ENCODE data around the gene PDILT.

PDILT gene

GRCh38 chr16:20401475-20402016 is 3.0 kb downstream of the PDILT start:
- no peak for DNase-seq (ENCODE audit: low read depth in 2 of 2)

GRCh38 chr16:20401066-20401465 is 3.5 kb downstream of the PDILT start:
- DNase-seq (ENCODE audit: low read depth in 2 of 2), result no peak

GRCh38 chr16:20399185-20399584 is 5.4 kb downstream of the PDILT start:
- no peak for DNase-seq (ENCODE audit: low read depth in 2 of 2)

- DNase-seq (ENCODE audit: low read depth in 2 of 2), result no peak
Measured at GRCh38 chr16:20398603-20399002, 5.9 kb downstream of the PDILT start.

- DNase-seq (ENCODE audit: low read depth in 2 of 2), result no peak
Measured at GRCh38 chr16:20397468-20398074, 7.0 kb downstream of the PDILT start.

GRCh38 chr16:20396846-20397467 is 7.6 kb downstream of the PDILT start:
- DNase-seq (ENCODE audit: low read depth in 2 of 2), result no peak

- no peak for DNase-seq (ENCODE audit: low read depth in 2 of 2)
Measured at GRCh38 chr16:20395946-20396345, 8.6 kb downstream of the PDILT start.

- DNase-seq (ENCODE audit: low read depth in 2 of 2), result no peak
Measured at GRCh38 chr16:20393801-20394577, 10.5 kb downstream of the PDILT start.

- DNase-seq (ENCODE audit: low read depth in 2 of 2), result no peak
Measured at GRCh38 chr16:20391045-20391444, 13.5 kb downstream of the PDILT start.

- DNase-seq (ENCODE audit: low read depth in 2 of 2), result no peak
Measured at GRCh38 chr16:20388854-20389253, 15.7 kb downstream of the PDILT start.

- DNase-seq (ENCODE audit: low read depth in 2 of 2), result no peak
Measured at GRCh38 chr16:20387978-20388377, 16.6 kb downstream of the PDILT start.

- peak in 1 of 2 donors; percentile 24 for DNase-seq (ENCODE audit: low read depth in 2 of 2)
Measured at GRCh38 chr16:20385844-20386832, 18.4 kb downstream of the PDILT start.

GRCh38 chr16:20383106-20384029 is 21.2 kb downstream of the PDILT start:
- peak in 1 of 2 donors; percentile 11 for DNase-seq (ENCODE audit: low read depth in 2 of 2)

- DNase-seq (ENCODE audit: low read depth in 2 of 2), result no peak
Measured at GRCh38 chr16:20382202-20382948, 22.2 kb downstream of the PDILT start.

GRCh38 chr16:20380782-20381181 is 23.8 kb downstream of the PDILT start:
- no peak for DNase-seq (ENCODE audit: low read depth in 2 of 2)

GRCh38 chr16:20377181-20377580 is 27.4 kb downstream of the PDILT start:
- no peak for DNase-seq (ENCODE audit: low read depth in 2 of 2)

- no peak for DNase-seq (ENCODE audit: low read depth in 2 of 2)
Measured at GRCh38 chr16:20372701-20373100, 31.8 kb downstream of the PDILT start.

GRCh38 chr16:20369452-20370054 is 35.0 kb downstream of the PDILT start:
- DNase-seq (ENCODE audit: low read depth in 2 of 2), result no peak

- DNase-seq (ENCODE audit: low read depth in 2 of 2), result no peak
Measured at GRCh38 chr16:20364051-20364450, 40.5 kb downstream of the PDILT start.

Data from stimulated activated CD4-positive, alpha-beta T cell treated with anti-CD3 and anti-CD28 coated beads, Interleukin-1b, Interleukin-23, amount 100 ng/mL, for 1 hour (primary cell).